Stimulated activated CD8-positive, alpha-beta memory T cell treated with anti-CD3 and anti-CD28 coated beads, Interleukin-4, amount 100 ng/mL, for 1 hour (primary cell): Measurements from ENCODE around the gene OTX1.
"Not testable (repeated sequence)": the region's sequence is repeated elsewhere in the genome, so short reads cannot be mapped to it uniquely, and the experiment has no call there.

Experiments
- DNase-seq, 2 donors: peaks; one replicate each; pipeline ENCODE4 v3.0.0-alpha.2; 2020; ENCODE audit warnings: low read depth in 2 of 2, low spot score in 1 of 2

OTX1 gene

GRCh38 chr2:63050334-63051041 lies at the start of gene OTX1:
Gene OTX1, plus strand, starts transcription at chr2:63050830. Its CDS starts 2,161 bp downstream, at chr2:63052991.
- no peak for DNase-seq

GRCh38 chr2:63001576-63001975 lies 49.1 kb upstream of the OTX1 start:
- no peak for DNase-seq

GRCh38 chr2:63003351-63003750 lies 47.3 kb upstream of the OTX1 start:
- no peak for DNase-seq

- no peak for DNase-seq
Observed at GRCh38 chr2:63007813-63008458, 42.7 kb upstream of the OTX1 start.

GRCh38 chr2:63008838-63009237 lies 41.8 kb upstream of the OTX1 start:
- no peak for DNase-seq

GRCh38 chr2:63009490-63009889 lies 41.1 kb upstream of the OTX1 start:
- no peak for DNase-seq

GRCh38 chr2:63012541-63012940 lies 38.1 kb upstream of the OTX1 start:
- no peak for DNase-seq

GRCh38 chr2:63013438-63013837 lies 37.2 kb upstream of the OTX1 start:
- DNase-seq, result no peak

GRCh38 chr2:63015389-63015788 lies 35.2 kb upstream of the OTX1 start:
- DNase-seq, result no peak

- DNase-seq, result no peak
Observed at GRCh38 chr2:63018439-63018838, 32.2 kb upstream of the OTX1 start.

- DNase-seq, result not testable (repeated sequence)
Observed at GRCh38 chr2:63019686-63020085, 30.9 kb upstream of the OTX1 start.

GRCh38 chr2:63023444-63023843 lies 27.2 kb upstream of the OTX1 start:
- no peak for DNase-seq

- no peak for DNase-seq
Observed at GRCh38 chr2:63027220-63027619, 23.4 kb upstream of the OTX1 start.

- no peak for DNase-seq
Observed at GRCh38 chr2:63029058-63029457, 21.6 kb upstream of the OTX1 start.

GRCh38 chr2:63034526-63034925 lies 16.1 kb upstream of the OTX1 start:
- DNase-seq, result no peak

GRCh38 chr2:63035169-63035568 lies 15.5 kb upstream of the OTX1 start:
- no peak for DNase-seq

- DNase-seq, result no peak
Observed at GRCh38 chr2:63035660-63036059, 15.0 kb upstream of the OTX1 start.

- DNase-seq, result no peak
Observed at GRCh38 chr2:63038034-63038433, 12.6 kb upstream of the OTX1 start.

- no peak for DNase-seq
Observed at GRCh38 chr2:63040586-63040985, 10.0 kb upstream of the OTX1 start.

- DNase-seq, result no peak
Observed at GRCh38 chr2:63041592-63041991, 9.0 kb upstream of the OTX1 start.

- no peak for DNase-seq
Observed at GRCh38 chr2:63044362-63045327, 6.0 kb upstream of the OTX1 start.

GRCh38 chr2:63046552-63046951 lies 4.1 kb upstream of the OTX1 start:
- no peak for DNase-seq
